ACC112 (cell line): ENCODE data around the gene WDR12.
"Not testable (repeated sequence)": the region's sequence is repeated elsewhere in the genome, so short reads cannot be mapped to it uniquely, and the experiment has no call there.

Source experiments
- H2AFZ ChIP-seq: fragments of 200-600 bp; sonication (generic); one replicate; pipeline ENCODE4 v1.6.0; 2017; ENCODE audit warnings: antibody characterized with exemption, low read length; ENCODE audit not compliant: unreplicated experiment
- H3K27ac ChIP-seq: fragments of 200-600 bp; sonication (generic); 2 replicates; pipeline ENCODE4 v1.5.1; 2014; ENCODE audit warnings: low read depth, mild to moderate bottlenecking, antibody characterized with exemption, low read length, moderate library complexity
- H3K27me3 ChIP-seq: fragments of 200-600 bp; sonication (generic); 2 replicates; pipeline ENCODE4 v1.6.1; 2014; ENCODE audit warnings: mild to moderate bottlenecking, antibody characterized with exemption, low read length, moderate library complexity, mixed read lengths; ENCODE audit not compliant: insufficient read depth
- H3K36me3 ChIP-seq: fragments of 200-600 bp; sonication (generic); 2 replicates; pipeline ENCODE4 v1.6.1; 2016; ENCODE audit warnings: mild to moderate bottlenecking, antibody characterized with exemption, low read length, moderate library complexity, mixed read lengths; ENCODE audit not compliant: insufficient read depth
- H3K4me1 ChIP-seq: fragments of 200-600 bp; sonication (generic); one replicate; pipeline ENCODE4 v1.6.1; 2016; ENCODE audit warnings: low read length, mixed read lengths; ENCODE audit not compliant: insufficient read depth, unreplicated experiment, control insufficient read depth
- H3K4me3 ChIP-seq: fragments of 200-600 bp; sonication (generic); 2 replicates; pipeline ENCODE4 v1.5.1; 2014; ENCODE audit warnings: mild to moderate bottlenecking, low read depth, low read length
- H3K79me2 ChIP-seq: fragments of 200-600 bp; sonication (generic); one replicate; pipeline ENCODE4 v1.6.0; 2016; ENCODE audit warnings: low read length; ENCODE audit not compliant: control insufficient read depth, unreplicated experiment, insufficient read depth

Gene WDR12

DNA sequence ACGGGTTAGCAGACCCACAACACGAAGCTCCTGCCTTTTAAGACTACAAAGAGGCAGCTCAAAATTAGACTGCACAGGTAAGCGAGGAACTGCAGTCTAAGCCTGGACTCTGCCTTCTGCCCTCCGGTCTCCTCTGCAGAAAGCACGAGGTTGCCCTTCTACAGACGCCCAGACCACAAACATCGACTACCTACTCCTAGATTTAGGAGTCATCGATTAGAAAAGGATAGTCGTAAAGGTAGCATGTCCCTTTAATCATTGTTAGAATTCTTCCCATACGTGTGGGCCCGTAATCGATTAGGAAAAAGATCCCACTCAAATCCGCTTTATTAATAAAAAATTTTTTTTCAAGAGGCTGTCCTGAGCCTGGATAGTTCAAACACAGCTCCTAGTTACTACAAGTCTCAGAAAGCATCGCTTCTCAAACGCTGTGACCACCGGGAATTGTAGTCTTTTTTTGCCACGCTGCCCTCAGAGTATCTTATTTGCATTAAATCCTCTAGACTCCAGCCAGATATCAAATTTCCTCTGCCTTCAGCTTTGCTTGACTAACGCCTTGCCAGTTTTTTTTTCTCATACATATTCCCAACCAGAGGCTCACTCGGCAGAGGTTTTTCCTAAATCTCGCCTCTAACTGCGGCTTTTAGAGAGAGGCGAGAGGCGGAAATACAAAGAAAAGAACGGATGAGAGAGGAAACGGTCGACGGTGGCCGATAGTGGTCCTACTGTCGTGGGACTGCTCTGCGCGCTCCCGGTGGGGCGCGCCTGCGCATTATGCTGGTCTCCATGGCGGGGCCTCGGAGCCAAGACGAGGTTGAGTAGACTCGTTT is at the start of gene WDR12, which contains the start of gene CARF:
Gene WDR12, minus strand, starts transcription at position 162 of the 830 bp plus-strand sequence. CDS start 197 bp downstream, outside the sequence.
Gene CARF, plus strand, starts transcription at position 764 of the 830 bp plus-strand sequence. CDS start 29,628 bp downstream, outside the sequence.
- peaks cover 40% of the 10 kb centered on the region for H3K79me2 ChIP-seq

DNA sequence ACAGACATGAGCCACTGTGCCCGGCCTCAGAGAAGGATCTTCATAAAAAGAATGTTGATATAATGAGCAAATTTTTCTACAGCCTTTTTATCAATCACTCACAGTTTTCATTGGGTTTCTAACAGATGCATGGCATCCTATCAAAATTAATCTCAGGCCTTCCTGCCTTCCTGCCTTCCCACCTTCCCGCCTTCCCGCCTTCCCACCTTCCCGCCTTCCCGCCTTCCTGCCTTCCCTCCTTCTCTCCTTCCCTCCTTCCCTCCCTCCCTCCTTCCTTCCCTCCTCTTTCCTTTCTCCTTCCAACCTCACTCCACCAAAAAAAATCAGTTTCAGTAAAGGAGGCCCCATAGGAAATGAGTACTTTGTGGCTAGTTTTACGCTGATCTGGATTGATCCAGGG is 49.1 kb upstream of the WDR12 start:
- Histone ChIP-seq H3K36me3 (no peaks in the 10 kb centered on the region), H3K27ac (no peak overlapping the region), H2AFZ (no peak overlapping the region), H3K4me1 (no peaks in the 10 kb centered on the region), H3K4me3 (no peak overlapping the region), H3K79me2 (no peaks in the 10 kb centered on the region), H3K27me3 (no peaks in the 10 kb centered on the region)

More for the DNA sequence above, at the start of gene WDR12, which contains the start of gene CARF:
- Histone ChIP-seq H3K36me3 (peaks cover 5% of the 10 kb centered on the region; the same call in 1 of the 2 replicates), H3K4me1 (peaks cover 16% of the 10 kb centered on the region), H2AFZ (peak within 1 kb of the TSS; percentile 94), H3K27me3 (no peaks in the 10 kb centered on the region), H3K27ac (peak within 1 kb of the TSS; percentile 89), H3K4me3 (peak within 1 kb of the TSS; percentile 90)

DNA sequence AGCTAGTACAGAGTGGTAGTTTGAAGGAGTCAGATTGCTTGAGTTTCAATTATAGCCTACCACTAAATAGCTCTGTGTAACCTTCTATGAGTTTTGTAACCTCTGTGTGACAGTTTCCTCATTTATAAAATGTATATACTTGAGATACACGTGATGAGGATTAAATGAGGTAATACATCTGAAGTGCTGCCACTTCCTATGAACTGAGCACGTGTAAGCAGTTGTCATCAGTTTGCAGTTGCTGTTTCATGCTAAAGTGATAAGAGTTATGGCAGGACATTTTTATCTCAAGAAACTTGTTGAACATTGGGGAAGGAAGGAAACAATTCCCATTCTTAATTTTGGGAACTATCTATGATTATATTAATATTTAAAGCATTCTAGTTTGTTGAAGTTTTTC is 39.1 kb upstream of the WDR12 start:
- no peak overlapping the region for H3K27ac ChIP-seq
- H3K27me3 ChIP-seq = no peaks in the 10 kb centered on the region
- H3K4me3 ChIP-seq = no peak overlapping the region
- no peak overlapping the region for H2AFZ ChIP-seq
- 0 out of 2 replicates have a peak, but pooled peaks cover 8% of the 10 kb centered on the region for H3K36me3 ChIP-seq
- H3K79me2 ChIP-seq = no peaks in the 10 kb centered on the region
- no peaks in the 10 kb centered on the region for H3K4me1 ChIP-seq

DNA sequence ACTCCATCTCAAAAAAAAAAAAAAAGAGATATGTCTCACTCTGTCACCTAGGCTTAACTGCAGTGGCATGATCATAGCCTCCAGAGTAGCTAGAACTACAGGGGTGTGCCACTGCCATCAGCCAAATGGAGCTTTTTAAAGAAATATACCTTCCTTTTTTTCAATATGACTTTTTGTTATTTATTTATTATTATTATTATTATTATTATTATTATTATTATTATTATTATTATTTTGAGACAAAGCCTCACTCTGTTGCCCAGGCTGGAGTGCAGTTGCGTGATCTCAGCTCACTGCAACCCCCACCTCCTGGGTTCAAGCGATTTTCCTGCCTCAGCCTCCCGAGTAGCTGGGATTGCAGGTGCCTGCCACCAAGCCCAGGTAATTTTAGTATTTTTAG is 37.9 kb upstream of the WDR12 start:
- not testable (repeated sequence) for H3K36me3 ChIP-seq, H3K4me3 ChIP-seq, H2AFZ ChIP-seq, H3K4me1 ChIP-seq, H3K27ac ChIP-seq, H3K79me2 ChIP-seq, H3K27me3 ChIP-seq

DNA sequence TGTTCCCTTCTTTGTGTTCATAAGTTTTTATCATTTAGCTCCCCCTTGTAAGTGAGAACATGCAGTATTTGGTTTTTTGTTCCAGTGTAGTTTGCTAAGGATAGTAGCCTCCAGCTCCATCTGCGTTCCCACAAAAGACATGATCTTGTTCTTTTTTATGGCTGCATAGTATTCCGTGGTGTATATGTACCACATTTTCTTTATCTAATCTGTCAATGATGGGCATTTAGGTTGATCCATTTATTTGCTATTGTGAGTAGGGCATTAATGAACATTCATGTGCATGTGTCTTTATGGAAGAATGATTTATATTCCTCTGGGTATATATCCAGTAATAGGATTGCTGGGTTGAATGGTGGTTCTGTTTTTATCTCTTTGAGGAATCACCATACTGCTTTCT is 34.0 kb upstream of the WDR12 start:
- Histone ChIP-seq H3K27ac (no peak overlapping the region), H3K4me1 (peaks cover 4% of the 10 kb centered on the region)

DNA sequence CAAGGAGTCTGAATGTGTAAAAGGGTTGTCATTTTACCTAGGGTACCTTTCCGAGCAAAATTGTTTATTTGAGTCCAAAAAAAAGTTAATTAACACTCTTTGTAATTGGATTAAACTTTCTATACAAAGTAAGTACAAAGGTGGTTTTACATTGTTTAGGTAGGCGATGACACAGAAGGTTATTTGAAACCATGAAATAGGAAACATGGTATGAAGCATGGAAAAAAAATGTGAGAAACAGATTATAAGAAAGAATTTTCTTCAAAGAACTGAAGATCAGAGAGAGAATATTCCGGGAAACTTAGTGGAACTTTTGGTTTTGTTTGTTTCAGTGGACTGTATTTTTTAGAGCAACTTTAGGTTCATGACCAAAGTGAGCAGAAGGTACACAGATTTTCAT is 33.3 kb upstream of the WDR12 start:
- H3K79me2 ChIP-seq = no peaks in the 10 kb centered on the region
- no peaks in the 10 kb centered on the region for H3K27me3 ChIP-seq
- 0 out of 2 replicates have a peak, but pooled peaks cover 10% of the 10 kb centered on the region for H3K36me3 ChIP-seq
- peak overlapping the region; percentile 10 for H2AFZ ChIP-seq
- H3K4me1 ChIP-seq = peaks cover 4% of the 10 kb centered on the region
- H3K4me3 ChIP-seq = no peak overlapping the region
- H3K27ac ChIP-seq = no peak overlapping the region

More for the DNA sequence above, 34.0 kb upstream of the WDR12 start:
- no peaks in the 10 kb centered on the region for H3K79me2 ChIP-seq
- no peak overlapping the region for H2AFZ ChIP-seq
- H3K4me3 ChIP-seq = no peak overlapping the region
- 0 out of 2 replicates have a peak, but pooled peaks cover 10% of the 10 kb centered on the region for H3K36me3 ChIP-seq
- no peaks in the 10 kb centered on the region for H3K27me3 ChIP-seq

DNA sequence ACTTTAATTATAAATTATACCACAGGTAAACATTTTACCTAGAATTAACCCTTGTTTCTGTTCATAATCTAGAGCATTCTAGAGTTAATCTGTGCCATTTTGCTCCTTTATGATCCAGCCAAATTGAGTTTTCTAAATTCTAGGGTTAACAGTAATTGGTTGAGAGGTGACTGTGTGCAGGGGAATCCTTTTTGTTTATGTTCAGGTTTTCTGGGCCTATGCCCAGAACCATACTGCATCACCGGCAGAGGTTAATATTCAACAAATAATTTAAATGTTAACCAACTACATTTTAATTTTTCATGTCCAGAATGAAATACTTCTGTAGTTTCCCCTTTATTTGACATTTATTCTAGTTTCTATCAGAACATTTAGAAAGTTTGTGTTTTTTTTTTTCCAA is 32.9 kb upstream of the WDR12 start:
- H3K4me1 ChIP-seq = peaks cover 4% of the 10 kb centered on the region
- H3K27ac ChIP-seq = no peak overlapping the region
- no peaks in the 10 kb centered on the region for H3K79me2 ChIP-seq
- peaks cover 10% of the 10 kb centered on the region; the same call in 1 of the 2 replicates for H3K36me3 ChIP-seq
- peak overlapping the region; percentile 10 for H2AFZ ChIP-seq
- no peaks in the 10 kb centered on the region for H3K27me3 ChIP-seq
- H3K4me3 ChIP-seq = no peak overlapping the region

DNA sequence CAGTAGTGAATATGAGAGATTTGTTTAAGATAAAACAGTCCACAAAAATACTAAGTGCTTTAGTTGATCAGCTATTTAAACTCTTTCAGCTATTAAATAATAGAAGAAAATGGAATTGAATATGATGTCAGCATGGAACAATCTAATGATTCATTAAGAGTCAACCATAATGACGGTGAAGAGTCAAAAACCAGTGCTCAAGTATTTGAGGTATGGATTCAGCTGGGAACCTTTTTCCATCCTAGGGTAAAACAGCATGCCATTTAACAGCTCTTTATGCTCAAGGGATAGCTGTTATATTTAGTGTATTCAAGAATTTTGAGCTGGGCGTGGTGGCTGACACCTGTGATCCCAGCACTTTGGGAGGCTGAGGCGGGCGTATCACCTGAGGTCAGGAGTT is 30.3 kb upstream of the WDR12 start:
- Histone ChIP-seq H3K4me1 (peaks cover 4% of the 10 kb centered on the region), H3K36me3 (peaks cover 5% of the 10 kb centered on the region; the same call in 1 of the 2 replicates), H3K27ac (no peak overlapping the region), H3K27me3 (no peaks in the 10 kb centered on the region), H3K4me3 (no peak overlapping the region), H3K79me2 (no peaks in the 10 kb centered on the region), H2AFZ (no peak overlapping the region)

DNA sequence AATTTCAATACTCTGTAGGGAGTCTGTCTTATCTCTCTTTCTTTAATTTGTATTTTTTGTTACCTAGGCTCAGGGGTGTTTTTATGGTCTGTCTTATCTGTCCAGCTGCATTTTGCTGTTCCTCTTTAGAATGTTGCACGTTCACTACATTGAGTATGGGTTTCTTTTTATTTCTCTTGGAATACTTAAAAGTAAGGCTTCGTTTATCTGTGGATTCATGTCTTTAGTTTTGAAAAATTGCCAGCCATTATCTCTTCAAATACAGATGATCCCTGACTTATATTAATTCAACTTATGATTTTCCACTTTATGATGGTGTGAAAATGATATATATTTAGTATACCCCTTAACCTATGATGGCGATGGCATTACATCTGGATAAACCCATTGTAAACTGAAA is 27.5 kb upstream of the WDR12 start:
- Histone ChIP-seq H3K4me3 (no peak overlapping the region), H2AFZ (no peak overlapping the region)

DNA sequence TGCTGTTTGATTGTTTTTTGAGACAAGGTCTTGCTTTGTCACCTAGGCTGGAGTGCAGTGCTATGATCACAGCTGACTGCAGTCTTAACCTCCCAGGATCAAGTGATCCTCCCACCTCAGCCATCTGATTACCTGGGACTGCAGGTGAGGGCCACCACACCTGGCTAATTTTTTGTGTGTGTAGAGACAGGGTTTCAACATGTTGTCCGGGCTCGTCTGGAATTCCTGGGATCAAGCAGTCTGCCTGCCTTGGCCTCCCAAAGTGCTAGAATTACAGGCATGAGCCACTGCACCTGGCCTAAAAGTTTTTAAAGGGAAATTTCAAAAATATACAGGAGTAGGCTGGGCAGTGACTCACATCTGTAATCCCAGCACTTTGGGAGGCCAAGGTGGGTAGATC is 23.0 kb upstream of the WDR12 start:
- Histone ChIP-seq H3K36me3 (no peaks in the 10 kb centered on the region; the same call in 1 of the 2 replicates), H3K27ac (no peak overlapping the region), H3K27me3 (no peaks in the 10 kb centered on the region), H3K79me2 (no peaks in the 10 kb centered on the region), H3K4me1 (peaks cover 11% of the 10 kb centered on the region), H3K4me3 (no peak overlapping the region), H2AFZ (no peak overlapping the region)

More for the DNA sequence above, 27.5 kb upstream of the WDR12 start:
- H3K27ac ChIP-seq = no peak overlapping the region
- no peaks in the 10 kb centered on the region for H3K79me2 ChIP-seq
- no peaks in the 10 kb centered on the region; the same call in 1 of the 2 replicates for H3K36me3 ChIP-seq
- H3K4me1 ChIP-seq = no peaks in the 10 kb centered on the region
- no peaks in the 10 kb centered on the region for H3K27me3 ChIP-seq

DNA sequence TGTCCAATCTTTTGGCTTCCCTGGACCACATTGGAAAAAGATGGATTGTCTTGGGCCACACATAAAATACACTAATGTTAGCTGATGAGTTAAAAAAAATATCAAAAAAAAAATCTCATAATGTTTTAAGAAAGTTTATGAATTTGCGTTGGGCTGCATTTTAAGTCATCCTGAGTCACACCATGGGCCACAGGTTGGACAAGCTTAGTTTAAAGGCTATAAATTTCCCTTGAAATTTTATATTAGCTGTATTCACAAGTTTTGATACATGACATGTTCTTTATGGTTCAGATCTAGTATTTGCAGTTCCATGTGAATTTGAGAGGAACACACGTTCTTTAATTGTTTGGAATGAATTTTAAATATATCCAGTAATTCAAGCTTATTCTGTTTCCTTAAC is 22.5 kb upstream of the WDR12 start:
- Histone ChIP-seq H3K79me2 (no peaks in the 10 kb centered on the region), H2AFZ (no peak overlapping the region), H3K4me3 (no peak overlapping the region), H3K36me3 (no peaks in the 10 kb centered on the region), H3K4me1 (peaks cover 11% of the 10 kb centered on the region), H3K27me3 (no peaks in the 10 kb centered on the region), H3K27ac (no peak overlapping the region)
